CD4-positive, alpha-beta T cell treated with Interferon gamma for 1 hour (primary cell): ENCODE measurements around the gene NFATC1.

Experiments
- DNase-seq: peaks from one replicate; pipeline ENCODE4 v3.0.0-alpha.2; 2020

NFATC1 gene

DNA sequence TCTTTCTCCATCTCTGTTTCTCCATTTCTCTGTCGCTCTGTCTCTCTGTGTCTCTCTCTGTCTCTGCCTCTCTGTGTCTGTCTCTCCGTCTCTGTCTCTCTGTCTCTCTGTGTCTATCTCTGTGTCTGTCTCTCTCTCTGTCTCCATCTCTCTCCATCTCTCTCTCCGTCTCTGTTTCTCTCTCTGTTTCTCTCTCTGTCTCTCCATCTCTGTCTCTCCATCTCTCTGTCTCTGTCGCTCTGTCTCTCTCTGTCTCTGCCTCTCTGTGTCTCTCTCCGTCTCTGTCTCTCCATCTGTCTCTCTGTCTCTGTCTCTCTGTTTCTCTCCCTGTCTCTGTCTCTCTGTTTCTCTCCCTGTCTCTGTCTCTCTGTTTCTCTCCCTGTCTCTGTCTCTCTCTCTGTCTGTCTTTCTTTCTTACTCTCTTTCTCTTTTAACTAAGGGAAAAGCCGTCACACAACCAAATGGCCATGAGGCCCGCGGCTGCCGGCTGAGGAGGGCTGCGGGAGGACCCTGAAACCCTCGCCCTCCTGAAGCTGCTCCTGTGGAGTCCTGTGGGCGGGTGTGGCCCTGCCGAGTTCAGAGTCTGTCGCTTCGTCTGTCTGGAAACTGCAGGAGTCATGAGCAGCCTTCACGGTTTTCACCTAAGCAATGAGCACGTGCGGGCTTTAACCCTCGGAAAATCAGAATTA, 29.3 kb downstream of the NFATC1 start:
- DNase-seq: no peak

DNA sequence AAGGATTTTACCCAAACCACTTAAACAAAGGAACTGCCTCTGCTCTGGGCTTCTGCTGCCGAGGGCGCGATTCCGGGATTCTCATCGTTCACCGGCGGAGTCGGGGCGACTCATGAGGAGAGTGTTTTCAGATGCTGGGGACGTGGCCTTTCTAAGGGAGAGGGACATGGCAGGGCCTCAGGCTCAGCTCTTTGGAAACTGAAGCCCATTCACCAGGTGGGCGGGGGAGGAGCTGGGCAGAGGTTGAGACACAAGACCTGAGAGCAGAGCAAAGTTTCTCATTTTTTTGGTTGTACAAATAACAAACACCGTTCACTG, 29.8 kb downstream of the NFATC1 start:
- no peak for DNase-seq

DNA sequence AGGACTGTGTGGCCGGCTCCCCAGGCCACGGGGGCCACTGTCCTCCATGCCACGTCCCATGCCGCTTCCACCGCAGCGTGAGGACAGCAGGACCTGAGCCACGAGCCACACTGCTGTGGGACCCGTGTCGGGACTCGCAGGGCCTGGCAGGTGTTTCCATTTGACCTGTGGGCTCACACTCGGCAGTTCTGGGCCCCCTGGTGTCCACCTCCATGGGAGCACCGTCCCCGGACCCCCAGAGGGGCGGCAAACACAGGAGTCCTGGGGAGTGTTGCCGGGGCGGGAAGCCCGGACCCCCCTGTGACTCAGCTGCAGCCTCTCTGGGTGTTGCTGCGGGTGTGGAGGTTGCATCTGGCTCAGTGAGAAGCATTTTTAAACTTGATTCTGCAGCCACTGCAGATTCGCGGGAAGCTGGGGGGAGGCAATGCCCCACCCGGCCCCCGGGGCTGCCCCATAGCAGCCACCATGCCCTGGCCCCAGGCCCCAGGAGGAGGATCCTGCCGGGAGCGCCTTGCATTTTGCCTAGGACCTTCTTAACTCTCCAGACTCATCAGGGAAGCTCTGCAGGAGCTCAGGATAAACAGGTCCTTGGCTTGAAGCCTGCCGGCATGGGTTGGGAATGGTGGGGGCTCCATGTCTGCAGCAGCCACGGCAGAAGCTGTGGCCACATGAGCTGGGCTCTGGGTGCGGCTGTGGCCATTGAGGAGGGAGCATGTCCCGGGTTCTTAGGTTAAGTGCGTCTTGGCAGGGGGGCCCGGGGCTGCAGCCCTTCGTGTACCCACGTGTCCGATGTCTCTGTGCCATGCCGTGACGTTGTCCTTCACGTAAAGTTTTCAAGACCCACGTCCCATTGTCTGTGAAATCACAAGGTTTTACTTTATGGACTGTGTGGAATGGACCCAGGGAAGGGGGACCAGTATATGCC, 30.9 kb downstream of the NFATC1 start:
- DNase-seq: no peak

DNA sequence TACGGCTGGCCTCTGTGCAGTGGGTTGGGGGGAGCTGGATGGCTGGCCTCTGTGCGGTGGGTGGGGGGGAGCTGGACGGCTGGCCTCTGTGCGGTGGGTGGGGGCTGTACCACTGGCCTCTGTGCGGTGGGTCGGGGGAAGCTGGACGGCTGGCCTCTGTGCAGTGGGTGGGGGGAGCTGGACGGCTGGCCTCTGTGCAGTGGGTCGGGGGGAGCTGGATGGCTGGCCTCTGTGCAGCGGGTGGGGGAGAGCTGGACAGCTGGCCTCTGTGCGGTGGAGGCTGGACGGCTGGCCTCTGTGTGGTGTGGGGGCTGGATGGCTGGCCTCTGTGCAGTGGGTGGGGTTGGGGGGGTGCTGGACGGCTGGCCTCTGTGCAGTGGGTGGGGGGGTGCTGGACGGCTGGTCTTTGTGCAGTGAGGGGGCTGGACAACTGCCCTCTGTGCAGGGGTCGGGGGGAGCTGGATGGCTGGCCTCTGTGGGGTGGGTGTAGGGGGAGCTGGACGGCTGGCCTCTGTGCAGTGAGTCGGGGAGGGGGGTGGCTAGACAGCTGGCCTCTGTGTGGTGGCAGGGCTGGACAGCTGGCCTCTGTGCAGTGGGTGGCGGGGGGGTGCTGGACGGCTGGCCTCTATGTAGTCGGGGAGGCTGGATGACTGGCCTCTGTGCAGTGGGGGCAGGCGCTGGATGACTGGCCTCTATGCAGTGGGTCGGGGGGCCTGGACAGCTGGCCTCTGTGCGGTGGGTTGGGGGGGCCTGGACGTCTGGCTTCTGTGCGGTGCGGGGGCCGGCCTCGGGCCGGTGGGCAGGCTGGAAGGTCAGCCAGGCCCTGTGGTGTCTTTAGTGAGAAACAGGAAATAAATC, 31.9 kb downstream of the NFATC1 start:
- no peak for DNase-seq

DNA sequence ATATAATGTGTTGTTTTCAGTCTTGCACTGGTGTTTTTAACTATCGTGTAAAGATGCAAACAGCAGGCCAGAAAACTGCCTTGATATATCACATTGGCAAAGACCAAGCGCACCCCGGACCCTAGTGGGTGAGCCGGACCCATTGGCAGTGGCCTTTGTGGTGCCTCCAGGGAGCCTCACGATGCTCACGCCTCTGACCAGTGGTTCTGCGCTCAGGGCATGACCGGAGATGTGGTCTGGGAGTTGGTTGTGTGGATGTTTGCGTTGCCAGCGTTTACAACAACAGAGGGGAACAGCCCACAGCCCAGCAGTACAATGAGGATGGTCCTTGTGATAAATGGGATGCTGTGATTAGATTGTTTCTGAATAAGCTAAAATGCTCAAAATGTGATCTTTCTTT, 32.6 kb downstream of the NFATC1 start:
- DNase-seq: no peak

DNA sequence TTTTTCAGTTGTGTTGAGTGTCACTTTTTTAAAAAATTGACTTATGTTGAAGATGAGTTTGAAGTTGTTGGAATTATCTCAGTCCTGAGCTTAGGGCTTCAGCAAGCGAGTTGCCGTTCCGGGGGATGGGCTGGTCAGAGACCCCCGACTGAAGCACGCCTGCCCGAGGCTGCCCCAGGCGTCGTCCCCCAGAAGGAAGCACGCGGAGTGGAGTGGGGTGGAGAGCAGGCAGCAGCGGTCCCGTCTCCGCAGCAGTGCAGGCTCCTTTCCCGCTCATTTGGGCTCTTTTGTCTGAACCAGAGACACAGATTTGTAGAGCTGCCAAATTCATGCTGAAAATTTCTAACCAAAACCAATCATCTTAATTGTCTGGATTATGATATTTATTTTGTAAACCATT, 33.7 kb downstream of the NFATC1 start:
- DNase-seq: no peak

DNA sequence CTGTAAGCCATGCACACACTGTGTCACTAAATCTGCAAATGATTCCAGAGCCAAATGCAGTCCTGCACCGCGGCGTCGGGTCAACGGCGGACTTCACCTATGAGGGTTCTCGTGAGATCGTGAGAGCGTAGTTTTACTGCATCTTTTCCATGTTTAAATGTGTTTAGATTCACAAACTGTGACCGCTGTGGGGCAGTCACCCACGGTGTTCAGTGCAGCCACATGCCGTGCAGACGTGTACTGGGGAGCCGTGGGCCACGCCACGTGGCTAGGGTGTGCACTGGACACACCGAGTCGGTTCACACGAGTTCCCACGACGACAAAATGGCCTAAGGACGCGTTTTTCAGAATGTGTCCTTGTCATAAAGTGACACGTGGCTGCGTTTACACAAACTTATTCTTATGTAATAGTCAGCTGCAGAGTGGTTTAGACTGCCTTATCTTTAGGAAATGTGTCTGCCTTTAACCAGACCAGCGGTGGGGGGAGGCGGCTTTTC, 34.1 kb downstream of the NFATC1 start:
- DNase-seq: no peak

DNA sequence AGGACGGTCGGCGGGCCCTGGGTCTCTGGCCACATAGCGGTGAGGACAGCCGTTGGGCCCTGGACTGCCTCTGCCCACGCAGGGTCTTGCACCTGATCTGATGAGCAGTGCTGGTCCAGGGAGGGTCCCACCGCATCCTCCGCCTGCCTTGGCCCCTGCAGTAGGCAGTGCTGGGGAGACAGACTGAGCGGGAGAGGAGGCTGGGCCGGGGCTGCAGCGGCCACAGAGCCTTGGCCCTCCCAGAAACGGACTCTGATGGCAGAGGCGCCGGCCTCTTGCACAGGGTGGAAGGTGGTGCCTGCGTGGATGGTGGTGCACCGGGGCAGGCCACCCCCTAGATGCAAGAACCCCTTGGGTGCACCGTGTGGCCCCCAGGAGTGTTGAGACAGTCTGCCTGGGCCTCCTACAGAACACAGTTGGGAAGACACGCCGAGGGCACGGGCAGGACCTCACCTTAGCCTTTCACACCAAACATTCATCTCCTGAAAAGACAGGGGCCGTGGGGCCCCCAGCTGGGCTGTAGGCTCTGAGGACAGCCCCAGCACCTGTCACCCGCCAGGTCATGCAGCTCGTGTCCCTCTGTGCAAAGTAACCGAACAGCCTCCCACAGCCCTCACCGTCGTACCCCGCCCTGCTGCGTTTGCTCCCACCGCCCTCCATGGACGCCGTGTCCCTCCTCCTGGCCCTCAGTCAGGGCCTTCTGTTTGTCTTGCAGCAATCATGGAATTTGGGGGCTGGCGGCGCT, 36.8 kb downstream of the NFATC1 start:
- no peak for DNase-seq

DNA sequence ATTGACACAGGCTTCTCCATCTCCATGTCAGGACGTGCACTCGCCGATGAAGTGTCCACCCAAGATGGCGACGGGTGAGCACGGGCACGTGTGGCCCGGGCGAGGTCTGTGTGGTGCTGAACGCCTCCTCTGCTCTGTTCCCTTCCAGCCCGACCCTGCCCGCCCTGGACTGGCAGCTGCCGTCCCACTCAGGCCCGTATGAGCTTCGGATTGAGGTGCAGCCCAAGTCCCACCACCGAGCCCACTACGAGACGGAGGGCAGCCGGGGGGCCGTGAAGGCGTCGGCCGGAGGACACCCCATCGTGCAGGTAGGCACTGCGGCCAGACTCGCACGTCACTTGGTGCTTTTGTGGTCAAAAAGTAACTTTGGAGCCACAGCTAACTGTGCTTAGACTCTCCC, 37.7 kb downstream of the NFATC1 start:
- DNase-seq: no peak

DNA sequence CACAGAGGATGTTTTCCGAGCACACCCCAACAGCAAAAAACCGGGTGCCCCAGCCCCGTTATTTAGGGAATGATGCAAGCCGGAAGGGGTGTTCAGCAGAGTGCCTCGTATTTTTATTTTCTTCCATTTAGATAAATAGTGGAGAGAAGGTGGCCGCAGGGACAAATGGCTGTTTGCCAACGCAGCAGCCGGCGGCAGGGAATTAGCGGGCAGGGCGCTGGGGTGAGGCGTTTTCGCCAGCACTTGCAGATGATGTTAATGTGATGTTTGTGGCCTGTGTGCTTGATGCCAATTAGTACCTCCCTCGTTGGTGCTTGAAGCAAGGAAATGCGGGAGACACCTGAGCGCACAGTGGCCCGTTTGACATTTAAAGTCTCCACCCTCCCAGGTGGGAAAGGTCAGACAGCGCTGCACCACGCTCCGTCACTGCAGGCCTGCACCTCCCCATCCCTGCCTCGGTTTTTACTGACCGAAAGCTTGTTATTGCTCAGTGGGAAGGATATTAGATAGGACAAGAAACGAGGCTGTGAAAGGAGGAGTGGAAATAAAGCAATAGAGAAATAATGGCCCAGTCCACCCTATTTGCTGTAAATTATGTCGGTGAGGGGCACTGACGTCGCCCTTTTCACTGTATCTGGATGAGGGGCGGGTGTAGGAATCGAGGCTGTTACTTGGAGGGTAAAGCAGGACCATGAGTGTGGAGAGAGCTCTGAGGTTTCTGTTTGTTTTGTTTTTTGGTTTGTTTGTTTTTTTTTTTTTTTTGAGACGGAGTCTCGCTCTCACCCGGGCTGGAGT, 39.1 kb downstream of the NFATC1 start:
- DNase-seq: no peak

DNA sequence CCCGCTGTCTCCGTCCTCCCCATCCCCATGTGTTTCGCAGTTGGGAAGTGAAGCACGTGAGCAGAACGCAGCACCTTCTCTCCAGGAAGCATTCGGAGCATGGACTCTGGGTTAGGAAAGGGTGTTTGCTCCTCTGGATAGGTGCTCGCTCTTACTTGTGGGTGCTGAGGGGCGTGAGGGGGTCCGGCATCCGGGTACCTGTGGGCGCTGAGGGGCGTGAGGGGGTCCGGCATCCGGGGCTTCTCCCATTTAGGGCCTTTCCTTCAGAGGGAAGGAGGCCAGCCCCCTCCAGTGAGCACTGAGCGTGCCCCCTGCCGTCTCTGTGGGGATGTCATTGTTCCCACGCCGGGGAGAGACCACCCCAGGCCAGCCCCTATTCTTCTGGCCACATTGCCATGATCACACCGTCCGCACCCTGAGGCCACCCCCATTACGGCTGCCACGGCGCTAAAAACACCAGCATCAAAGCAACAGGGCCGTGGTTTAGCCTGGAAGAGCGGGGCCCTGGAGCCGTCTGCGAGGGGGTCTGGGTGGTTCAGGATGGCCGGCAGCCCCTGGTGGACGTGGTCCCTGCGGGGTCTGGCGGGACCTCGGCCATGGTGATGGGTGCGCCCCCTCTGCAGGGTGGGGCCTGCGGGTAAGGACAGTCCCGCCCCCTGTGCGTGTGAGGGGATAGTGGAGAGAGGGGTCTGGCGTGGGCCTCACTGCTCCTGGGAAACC, 41.0 kb downstream of the NFATC1 start:
- no peak for DNase-seq

DNA sequence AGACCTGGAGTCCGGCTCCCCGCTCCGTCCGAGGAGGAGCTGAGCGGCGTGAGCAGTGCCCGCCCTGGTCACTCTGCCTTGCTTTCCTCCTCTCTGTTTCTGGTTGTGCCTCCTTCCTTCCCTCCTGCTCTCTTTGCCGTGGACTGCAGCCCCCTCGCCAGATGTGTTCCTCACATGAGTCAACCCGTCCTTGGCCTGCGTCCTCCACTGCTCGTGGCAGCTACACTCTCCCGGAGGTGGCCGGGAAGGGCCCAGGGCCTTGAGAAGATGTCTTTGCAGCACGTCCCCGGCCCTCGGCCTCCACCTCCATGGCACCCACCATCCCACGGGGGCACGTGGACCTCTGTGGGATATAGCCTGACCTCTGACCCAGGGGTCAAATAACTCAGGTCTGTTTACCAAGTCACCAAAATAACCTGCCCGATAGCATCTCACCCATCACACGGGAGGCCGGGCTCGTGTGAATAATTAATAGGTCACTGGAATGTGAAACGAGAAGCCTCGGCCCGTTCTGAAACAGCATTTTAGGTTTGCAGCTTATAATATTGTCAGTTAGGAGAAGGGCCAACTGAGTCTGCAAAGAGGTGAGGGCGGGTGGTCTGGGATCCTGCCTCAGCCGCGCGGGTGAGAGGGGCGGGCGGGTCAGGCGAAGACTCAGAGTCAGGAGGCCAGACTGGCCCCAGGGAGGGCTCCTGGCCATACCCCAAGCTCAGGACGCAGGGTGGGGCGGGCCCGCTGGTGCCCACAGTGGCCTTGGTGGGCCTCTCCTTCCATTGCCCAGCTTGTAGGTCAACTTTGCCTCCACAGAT, 42.6 kb downstream of the NFATC1 start:
- no peak for DNase-seq

DNA sequence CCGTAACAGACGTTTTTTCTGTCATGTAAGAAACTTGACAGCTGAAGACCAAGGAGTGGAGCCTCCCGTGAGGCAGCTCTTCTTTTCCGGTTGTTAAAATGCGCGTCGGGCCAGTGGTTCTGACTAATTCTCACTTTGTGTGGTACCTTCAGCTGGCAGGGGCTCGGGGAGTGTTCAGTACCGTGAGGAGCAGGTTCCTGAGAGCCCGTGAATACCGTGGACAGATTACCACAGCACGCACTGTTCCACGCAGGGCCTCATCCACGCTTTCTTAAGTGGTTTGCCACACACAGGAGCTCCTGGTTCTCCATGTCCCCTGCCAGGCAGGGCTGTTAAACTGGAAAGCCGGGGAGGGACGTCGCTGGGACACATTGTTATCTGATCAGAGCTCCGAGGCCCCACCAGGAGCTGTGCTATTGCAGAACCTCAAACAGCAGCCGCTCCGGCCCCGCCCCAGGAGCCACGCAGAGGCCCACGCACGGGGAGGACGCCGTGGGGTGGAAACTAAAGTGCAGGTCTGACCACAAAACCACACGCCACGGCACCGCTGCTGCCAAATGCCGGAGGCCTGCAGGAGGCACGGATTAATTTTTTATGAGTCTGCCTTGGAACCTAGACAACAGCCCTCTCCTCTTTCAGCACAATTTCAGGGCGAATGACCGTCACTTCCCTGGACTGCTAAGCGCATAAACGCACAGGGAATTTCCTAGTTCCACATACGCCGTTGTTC, 43.3 kb downstream of the NFATC1 start:
- DNase-seq: peak; percentile 32

DNA sequence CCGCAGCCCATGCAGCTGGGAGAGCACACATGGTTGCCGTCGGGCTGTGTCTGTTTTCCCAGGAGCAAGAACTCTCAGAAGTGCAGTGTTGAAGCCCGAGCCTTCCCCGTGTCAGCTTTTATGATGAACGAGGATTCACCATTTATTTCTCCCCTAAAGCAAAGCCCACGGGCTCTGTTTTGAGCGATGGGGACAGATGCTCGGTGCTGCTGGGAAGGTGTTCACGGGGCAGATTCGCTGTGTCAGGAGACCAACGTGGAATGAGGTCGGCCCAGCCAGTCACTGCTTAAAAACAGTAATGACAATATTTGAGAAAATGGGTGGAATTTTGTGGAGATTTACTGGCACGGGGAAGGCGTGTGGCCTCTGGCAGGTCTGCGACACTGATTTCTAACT, 43.9 kb downstream of the NFATC1 start:
- no peak for DNase-seq

DNA sequence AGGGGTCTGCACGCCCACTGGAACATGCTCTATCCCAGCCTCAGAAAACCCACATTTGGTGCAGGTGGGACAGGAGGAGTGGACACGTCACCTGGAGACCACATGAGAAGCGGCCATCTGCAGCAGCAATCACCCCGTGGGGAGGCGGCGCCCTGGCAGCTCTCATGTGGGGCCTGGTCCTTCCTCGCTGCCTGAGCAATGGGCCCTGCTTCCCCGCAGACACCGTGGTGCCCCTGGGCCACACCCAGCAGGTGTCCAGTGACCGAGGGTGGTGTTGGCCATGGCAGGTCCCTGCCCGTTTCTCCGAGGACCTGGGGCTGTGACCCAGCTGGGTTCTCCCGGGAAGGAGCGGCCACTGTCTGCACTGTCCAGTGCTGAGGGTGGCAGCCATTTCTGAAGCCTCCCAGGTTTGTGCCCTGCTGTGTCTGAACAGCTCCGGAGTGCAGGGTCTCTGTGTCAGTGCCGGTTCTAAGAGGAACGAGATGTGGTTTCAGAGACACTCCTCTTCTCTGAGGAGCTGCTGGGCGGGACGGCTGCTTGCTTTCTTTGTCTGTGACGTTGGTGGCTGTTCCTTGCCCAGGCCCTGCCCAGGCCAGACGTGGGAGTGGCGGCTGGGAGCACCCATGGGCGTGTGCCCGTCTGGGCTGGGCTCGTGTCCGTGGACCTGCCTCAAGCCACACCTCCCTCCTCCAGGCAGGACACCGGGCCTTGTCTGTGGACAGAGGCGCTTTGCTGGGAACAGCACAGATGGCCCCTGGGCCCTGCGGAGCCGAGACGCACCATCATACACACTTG, 44.8 kb downstream of the NFATC1 start:
- DNase-seq: no peak

DNA sequence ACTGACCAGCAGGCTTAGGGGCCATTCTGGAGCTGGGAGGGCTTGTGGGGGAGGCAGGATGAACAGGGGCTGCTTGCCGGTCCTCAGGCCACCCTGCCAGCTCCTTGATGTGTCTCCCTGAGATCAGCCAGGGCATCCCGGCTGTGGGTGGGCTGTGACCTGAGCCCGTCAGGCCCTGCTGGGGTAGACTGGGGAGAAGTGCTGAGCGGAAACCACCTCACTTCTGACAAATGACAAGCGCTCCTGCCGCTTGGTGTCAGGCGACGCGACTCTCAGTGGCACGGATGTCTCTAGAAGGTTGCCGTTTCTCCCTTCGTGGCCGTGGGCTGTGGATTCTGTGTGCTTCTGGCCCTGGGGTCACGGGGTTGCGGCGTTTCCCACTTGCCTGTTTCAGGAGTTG, 45.7 kb downstream of the NFATC1 start:
- no peak for DNase-seq

DNA sequence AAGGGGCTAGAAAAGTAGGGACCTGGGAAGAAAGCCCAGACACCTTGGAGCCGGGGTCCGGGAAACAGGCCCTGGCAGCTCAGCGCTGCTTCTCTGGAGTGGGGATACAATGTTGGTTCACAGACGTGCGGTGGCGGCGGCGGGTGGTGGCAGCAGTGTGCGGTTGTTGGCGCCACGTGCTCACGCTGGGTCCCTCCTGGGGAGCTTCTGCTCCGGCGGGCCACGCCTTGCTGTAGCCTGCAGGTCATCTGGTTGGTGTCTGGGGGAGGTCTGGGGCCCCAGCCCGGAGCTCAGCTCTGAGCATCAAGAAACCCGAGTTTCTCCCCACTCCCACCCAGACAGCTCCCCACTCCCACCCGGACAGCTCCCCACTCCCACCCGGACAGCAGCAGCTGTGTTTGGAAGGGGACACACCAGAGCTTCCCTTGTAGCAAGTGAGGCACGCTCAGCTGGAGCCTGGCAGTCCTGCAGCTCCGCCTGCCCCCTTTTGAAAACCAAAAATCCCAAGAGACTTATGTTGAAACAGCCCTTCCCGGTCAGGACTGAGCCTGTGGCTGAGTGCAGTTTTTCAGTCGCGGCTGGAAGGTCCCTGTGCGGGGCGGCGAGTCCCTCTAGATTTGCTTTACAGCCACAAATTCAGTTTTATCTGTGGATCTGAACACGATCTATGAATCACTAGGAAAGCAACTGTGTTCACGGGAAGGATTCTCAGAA, 46.9 kb downstream of the NFATC1 start:
- DNase-seq: no peak

DNA sequence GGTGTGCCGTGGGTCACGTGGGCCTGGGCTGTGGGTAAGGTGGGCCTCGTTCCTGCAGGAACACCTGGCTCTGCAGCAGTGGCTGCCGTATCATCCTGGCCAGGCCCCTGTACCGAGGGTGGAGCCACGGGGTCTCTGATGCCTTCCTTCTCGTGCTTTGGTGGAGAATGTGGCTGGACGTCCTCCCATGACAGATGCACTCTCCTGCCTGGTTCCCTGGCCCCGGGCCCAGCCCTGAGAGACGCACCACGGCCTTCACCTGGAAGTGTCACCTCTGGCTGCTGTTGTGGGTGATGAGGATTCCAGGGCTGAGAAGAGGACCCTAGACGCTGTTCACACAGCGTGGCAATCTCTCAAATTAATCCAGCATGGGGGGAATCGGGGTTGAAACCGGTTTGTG, 49.5 kb downstream of the NFATC1 start:
- no peak for DNase-seq
